ENCODE measurements around the gene SEMA3D. TPM values are rescaled to one million over a fixed set of nuclear protein-coding genes. Genes with fewer than 3 reads are reported as not detected.

Gene SEMA3D
- total and polyA plus RNA-seq, 9 of the 15 experiments (the other 6 are each of a cell fraction or from before 2014, with no cell fraction given) = 0.01 to 0.10 (median 0.04) TPM; not detected in 1

GRCh38 chr7:85054306-85054705, 132.6 kb downstream of the SEMA3D start:
- Histone ChIP-seq H3K79me2 (ENCODE audit: control insufficient read depth, insufficient read depth, low read length) (no peaks in the 10 kb centered on the region), H3K4me3 (no peak overlapping the region), H3K4me1 (replicated peaks in 1 of 2; ENCODE audit: control insufficient read depth in 2 of 2, insufficient read depth in 2 of 2, low read length in 2 of 2) (no peaks in the 10 kb centered on the region), H3K9me3 (replicated peaks; ENCODE audit: control insufficient read depth, insufficient read depth, low read depth, low read length) (no peaks in the 10 kb centered on the region), H3K27me3 (ENCODE audit: control insufficient read depth in 2 of 2, insufficient read depth in 2 of 2, low read length in 2 of 2) (no peaks in the 10 kb centered on the region), H3K4me2 (ENCODE audit: insufficient read depth, low read length) (no peak overlapping the region), H3K36me3 (ENCODE audit: control insufficient read depth, insufficient read depth, low read length) (no peaks in the 10 kb centered on the region), H2AFZ (ENCODE audit: low read depth, low read length) (no peak overlapping the region), H3K9ac (ENCODE audit: insufficient read depth in 1 of 2, low read depth in 2 of 2, low read length in 2 of 2) (no peak overlapping the region), H4K20me1 (replicated peaks; ENCODE audit: control insufficient read depth, insufficient read depth, low read length) (no peaks in the 10 kb centered on the region), H3K27ac (ENCODE audit: extremely low read depth, low read depth, low read length) (no peak overlapping the region), H3K9me1 (ENCODE audit: control insufficient read depth, insufficient read depth, low read length) (no peaks in the 10 kb centered on the region)
- TF ChIP-seq, protein P1, sequence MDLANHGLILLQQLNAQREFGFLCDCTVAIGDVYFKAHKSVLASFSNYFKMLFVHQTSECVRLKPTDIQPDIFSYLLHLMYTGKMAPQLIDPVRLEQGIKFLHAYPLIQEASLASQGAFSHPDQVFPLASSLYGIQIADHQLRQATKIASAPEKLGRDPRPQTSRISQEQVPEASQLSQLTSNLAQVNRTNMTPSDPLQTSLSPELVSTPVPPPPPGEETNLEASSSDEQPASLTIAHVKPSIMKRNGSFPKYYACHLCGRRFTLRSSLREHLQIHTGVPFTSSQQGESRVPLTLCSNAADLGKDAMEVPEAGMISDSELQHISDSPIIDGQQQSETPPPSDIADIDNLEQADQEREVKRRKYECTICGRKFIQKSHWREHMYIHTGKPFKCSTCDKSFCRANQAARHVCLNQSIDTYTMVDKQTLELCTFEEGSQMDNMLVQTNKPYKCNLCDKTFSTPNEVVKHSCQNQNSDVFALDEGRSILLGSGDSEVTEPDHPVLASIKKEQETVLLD (IDR thresholded peaks at IDR 0.05) = no peak
- TF ChIP-seq ZNF324 (CRISPR knock-in tag; IDR thresholded peaks at IDR 0.05) = no peak
- no peak for TF ChIP-seq MYC (IDR thresholded peaks at IDR 0.05; ENCODE audit: low read depth, low read length)
- no peak for TF ChIP-seq MYC (CRISPR knock-in tag; IDR thresholded peaks at IDR 0.05; ENCODE audit: borderline replicate concordance, low read depth)
- no peak for TF ChIP-seq NFATC3 (IDR thresholded peaks at IDR 0.05)
- TF ChIP-seq ZNF785 (CRISPR knock-in tag; IDR thresholded peaks at IDR 0.05) = no peak
- TF ChIP-seq ZNF830 (CRISPR knock-in tag; IDR thresholded peaks at IDR 0.05) = no peak
- TF ChIP-seq ZNF124 (CRISPR knock-in tag; IDR thresholded peaks at IDR 0.05) = no peak
- no peak for TF ChIP-seq RBFOX2 (IDR thresholded peaks at IDR 0.05; ENCODE audit: low read depth, low read length)
- FAIRE-seq = no peak
- ATAC-seq = no peak
- BruUV-seq (replicated peaks) = no TSS peak
- ChIA-PET POLR2A (no interaction called here), CTCF (ENCODE audit: low intra/inter-chr PET ratio) (no interaction called here)
- intact Hi-C loops (cut with micrococcal nuclease) (no loop called here), in situ Hi-C loops (cut with MboI) (no loop called here)
- no peak for DNase-seq (ENCODE audit: extremely low read depth in 1 of 4, low spot score in 3 of 4)

All from K562 (cell line).